ENCODE data around the gene MAK. TPM values are rescaled to one million over a fixed set of nuclear protein-coding genes. Genes with fewer than 3 reads are reported as not detected.

MAK gene
- total RNA-seq, 2 experiments from 2014 or later = 0.12 to 0.14 TPM

- Mint-ChIP-seq H3K4me3 (no peak overlapping the region), H3K4me1 (ENCODE audit: low read depth) (no peaks in the 10 kb centered on the region), H3K27ac (no peak overlapping the region), H3K36me3 (ENCODE audit: low read depth) (peaks cover 3% of the 10 kb centered on the region), H3K9me3 (no peaks in the 10 kb centered on the region), H3K27me3 (ENCODE audit: low read depth) (no peaks in the 10 kb centered on the region)
- CTCF ChIA-PET = interaction anchor here (0.5 to 3.6 kb wide), 10 partner anchors 9 to 323 kb away, joined by 3 to 29 read pairs (median 4); no protein-coding TSS in a partner anchor
- peak; percentile 75 for DNase-seq
- intact Hi-C loops (cut with micrococcal nuclease) = loop anchor here (1.0 kb wide), 4 partner anchors 78 to 323 kb away; partner anchors contain the start of genes C6orf52, PAK1IP1 and TMEM14C
These were observed 37.0 kb downstream of the MAK start for GRCh38 chr6:10801224-10801848.

DNA sequence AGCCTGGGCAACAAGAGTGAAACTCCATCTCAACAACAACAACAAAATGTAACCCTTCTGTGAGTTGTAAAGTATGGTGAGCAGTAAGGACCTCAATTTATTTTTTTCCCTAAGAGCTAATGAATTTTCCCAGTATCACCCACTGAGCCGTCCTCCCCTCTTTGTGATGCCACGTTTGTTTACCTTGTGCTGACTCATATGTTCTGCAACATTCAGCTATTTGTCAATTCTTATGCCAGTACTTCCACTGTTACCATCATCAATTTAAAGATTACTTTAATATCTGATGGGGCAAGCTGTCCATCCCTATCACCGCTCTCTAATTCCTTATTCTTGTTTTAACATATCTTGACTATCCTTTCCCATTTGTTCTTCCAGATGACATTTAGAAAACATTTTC lies 37.5 kb downstream of the MAK start:
- intact Hi-C loops (cut with micrococcal nuclease) = loop anchor here (1.0 kb wide), 4 partner anchors 78 to 323 kb away; partner anchors contain the start of genes C6orf52, PAK1IP1 and TMEM14C
- H3K27ac Mint-ChIP-seq = no peak overlapping the region
- no peak overlapping the region for H3K4me3 Mint-ChIP-seq
- H3K9me3 Mint-ChIP-seq = no peaks in the 10 kb centered on the region
- H3K36me3 Mint-ChIP-seq (ENCODE audit: low read depth) = peaks cover 3% of the 10 kb centered on the region
- CTCF ChIA-PET = interaction anchor here (0.5 to 3.6 kb wide), 9 partner anchors 33 to 344 kb away, joined by 3 to 29 read pairs (median 5); no protein-coding TSS in a partner anchor
- H3K27me3 Mint-ChIP-seq (ENCODE audit: low read depth) = no peaks in the 10 kb centered on the region
- no peaks in the 10 kb centered on the region for H3K4me1 Mint-ChIP-seq (ENCODE audit: low read depth)
- DNase-seq = no peak

- H3K4me3 Mint-ChIP-seq = no peak overlapping the region
- intact Hi-C loops (cut with micrococcal nuclease) = no loop called here
- no peak overlapping the region for H3K27ac Mint-ChIP-seq
- CTCF ChIA-PET = interaction anchor here (1.5 kb wide), 1 partner anchor 315 kb away, joined by 8 read pairs; no protein-coding TSS in a partner anchor
- H3K36me3 Mint-ChIP-seq (ENCODE audit: low read depth) = peaks cover 11% of the 10 kb centered on the region
- no peaks in the 10 kb centered on the region for H3K27me3 Mint-ChIP-seq (ENCODE audit: low read depth)
- no peaks in the 10 kb centered on the region for H3K4me1 Mint-ChIP-seq (ENCODE audit: low read depth)
- DNase-seq = no peak
- no peaks in the 10 kb centered on the region for H3K9me3 Mint-ChIP-seq
These were observed 44.1 kb downstream of the MAK start for GRCh38 chr6:10794239-10794638.

GRCh38 chr6:10793695-10794094 lies 44.6 kb downstream of the MAK start:
- CTCF ChIA-PET = interaction anchor here (1.5 kb wide), 1 partner anchor 315 kb away, joined by 8 read pairs; no protein-coding TSS in a partner anchor
- no peak overlapping the region for H3K4me3 Mint-ChIP-seq
- H3K9me3 Mint-ChIP-seq = no peaks in the 10 kb centered on the region
- H3K36me3 Mint-ChIP-seq (ENCODE audit: low read depth) = peaks cover 11% of the 10 kb centered on the region
- no peaks in the 10 kb centered on the region for H3K27me3 Mint-ChIP-seq (ENCODE audit: low read depth)
- intact Hi-C loops (cut with micrococcal nuclease) = no loop called here
- no peaks in the 10 kb centered on the region for H3K4me1 Mint-ChIP-seq (ENCODE audit: low read depth)
- DNase-seq = no peak
- no peak overlapping the region for H3K27ac Mint-ChIP-seq

DNA sequence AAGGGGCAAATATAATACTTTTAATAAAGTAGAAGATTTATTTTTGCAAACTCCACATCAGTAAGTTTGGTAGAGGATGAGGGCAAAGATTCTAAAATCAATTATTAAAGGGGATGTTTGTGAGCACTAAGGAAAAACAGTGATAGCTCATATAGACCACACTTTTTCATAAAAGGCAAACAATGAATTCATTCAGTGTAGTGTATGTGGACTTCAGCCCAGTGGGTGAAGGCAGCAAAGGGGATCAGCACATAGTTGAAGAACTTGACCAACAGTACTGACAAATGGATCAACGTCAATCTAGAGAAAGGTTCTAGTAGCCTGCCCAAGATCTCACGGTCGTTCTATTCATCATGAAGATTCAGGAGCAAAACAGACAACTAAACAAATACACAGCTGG lies 45.3 kb downstream of the MAK start:
- Mint-ChIP-seq H3K27me3 (ENCODE audit: low read depth) (no peaks in the 10 kb centered on the region), H3K27ac (no peak overlapping the region)

DNA sequence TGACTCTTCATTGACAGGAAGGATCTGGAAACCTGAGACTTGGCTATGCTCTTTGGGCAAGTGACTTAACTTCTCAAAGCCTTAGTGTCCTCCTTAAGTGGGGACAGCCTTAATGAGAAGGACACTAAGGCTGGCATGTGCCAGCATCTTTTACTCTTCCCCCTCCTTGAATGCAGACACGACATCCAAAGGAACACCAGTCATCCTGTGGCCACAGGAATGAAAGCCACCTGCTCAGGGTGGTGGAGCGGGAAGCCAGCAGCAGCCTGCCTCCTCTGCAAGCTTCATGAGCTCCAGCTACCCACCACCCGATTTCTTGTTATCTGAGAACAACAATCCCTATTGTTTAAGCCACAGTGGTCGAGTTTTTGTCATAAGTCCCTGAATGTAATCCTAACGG lies 46.2 kb downstream of the MAK start:
- CTCF ChIA-PET = interaction anchor here (1.0 kb wide), 1 partner anchor 10 kb away, joined by 3 read pairs; no protein-coding TSS in a partner anchor
- H3K4me1 Mint-ChIP-seq (ENCODE audit: low read depth) = no peaks in the 10 kb centered on the region
- no peak overlapping the region for H3K4me3 Mint-ChIP-seq
- H3K27ac Mint-ChIP-seq = no peak overlapping the region
- intact Hi-C loops (cut with micrococcal nuclease) = no loop called here
- H3K36me3 Mint-ChIP-seq (ENCODE audit: low read depth) = peaks cover 12% of the 10 kb centered on the region
- H3K9me3 Mint-ChIP-seq = no peaks in the 10 kb centered on the region
- DNase-seq = no peak
- H3K27me3 Mint-ChIP-seq (ENCODE audit: low read depth) = no peaks in the 10 kb centered on the region

More for the DNA sequence above, 45.3 kb downstream of the MAK start:
- CTCF ChIA-PET = interaction anchor here (1.0 kb wide), 1 partner anchor 9 kb away, joined by 3 read pairs; no protein-coding TSS in a partner anchor
- DNase-seq = no peak
- intact Hi-C loops (cut with micrococcal nuclease) = no loop called here
- peaks cover 11% of the 10 kb centered on the region for H3K36me3 Mint-ChIP-seq (ENCODE audit: low read depth)
- no peaks in the 10 kb centered on the region for H3K4me1 Mint-ChIP-seq (ENCODE audit: low read depth)
- no peak overlapping the region for H3K4me3 Mint-ChIP-seq
- H3K9me3 Mint-ChIP-seq = no peaks in the 10 kb centered on the region

GRCh38 chr6:10791673-10792072 lies 46.7 kb downstream of the MAK start:
- Mint-ChIP-seq H3K4me3 (no peak overlapping the region), H3K9me3 (no peaks in the 10 kb centered on the region), H3K4me1 (ENCODE audit: low read depth) (no peaks in the 10 kb centered on the region), H3K27ac (no peak overlapping the region), H3K36me3 (ENCODE audit: low read depth) (peaks cover 13% of the 10 kb centered on the region), H3K27me3 (ENCODE audit: low read depth) (no peaks in the 10 kb centered on the region)
- intact Hi-C loops (cut with micrococcal nuclease) = no loop called here
- CTCF ChIA-PET = no interaction called here
- no peak for DNase-seq

- Mint-ChIP-seq H3K27ac (no peak overlapping the region), H3K4me3 (no peak overlapping the region), H3K27me3 (ENCODE audit: low read depth) (no peaks in the 10 kb centered on the region), H3K36me3 (ENCODE audit: low read depth) (peaks cover 35% of the 10 kb centered on the region), H3K4me1 (ENCODE audit: low read depth) (peaks cover 3% of the 10 kb centered on the region), H3K9me3 (no peaks in the 10 kb centered on the region)
- CTCF ChIA-PET = no interaction called here
- no peak for DNase-seq
- intact Hi-C loops (cut with micrococcal nuclease) = no loop called here
These were observed 59.3 kb downstream of the MAK start for GRCh38 chr6:10779076-10779475.

GRCh38 chr6:10778230-10778629 lies 60.1 kb downstream of the MAK start:
- no peaks in the 10 kb centered on the region for H3K9me3 Mint-ChIP-seq

DNA sequence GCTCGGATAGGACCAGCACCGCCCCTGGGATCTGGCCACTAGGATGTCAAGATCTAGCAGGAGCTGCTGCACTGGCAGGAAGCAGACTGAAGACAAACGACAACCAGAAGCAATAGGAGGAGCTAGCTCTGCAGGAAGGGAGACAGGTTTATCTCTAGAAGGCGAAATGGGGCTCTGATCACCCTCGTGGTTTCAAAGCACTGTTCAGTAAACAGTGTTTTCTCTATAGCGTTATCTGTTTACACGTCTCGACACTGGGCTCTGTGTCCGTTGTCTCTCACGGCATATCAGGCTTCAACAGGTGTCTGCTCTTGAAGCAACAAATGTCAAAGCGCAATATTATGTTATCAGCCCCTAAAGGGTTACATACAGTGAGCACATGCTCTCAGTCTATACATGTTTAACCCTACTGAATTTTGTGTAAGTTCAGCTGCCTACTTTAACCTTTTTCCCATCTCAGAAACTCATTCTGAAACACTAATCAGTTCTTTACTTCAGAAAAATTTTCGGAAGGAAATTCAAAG lies 66.9 kb downstream of the MAK start:
- H3K27ac Mint-ChIP-seq = no peak overlapping the region
- no peaks in the 10 kb centered on the region for H3K27me3 Mint-ChIP-seq (ENCODE audit: low read depth)
- DNase-seq = no peak
- peaks cover 25% of the 10 kb centered on the region for H3K36me3 Mint-ChIP-seq (ENCODE audit: low read depth)
- intact Hi-C loops (cut with micrococcal nuclease) = no loop called here
- H3K4me3 Mint-ChIP-seq = no peak overlapping the region
- no peaks in the 10 kb centered on the region for H3K4me1 Mint-ChIP-seq (ENCODE audit: low read depth)
- CTCF ChIA-PET = no interaction called here
- H3K9me3 Mint-ChIP-seq = no peaks in the 10 kb centered on the region

More at GRCh38 chr6:10778230-10778629, 60.1 kb downstream of the MAK start:
- Mint-ChIP-seq H3K36me3 (ENCODE audit: low read depth) (peaks cover 31% of the 10 kb centered on the region), H3K27ac (peak overlapping the region; percentile 65), H3K4me1 (ENCODE audit: low read depth) (peaks cover 3% of the 10 kb centered on the region), H3K27me3 (ENCODE audit: low read depth) (no peaks in the 10 kb centered on the region), H3K4me3 (no peak overlapping the region)
- intact Hi-C loops (cut with micrococcal nuclease) = no loop called here
- CTCF ChIA-PET = no interaction called here
- DNase-seq = no peak

- Mint-ChIP-seq H3K9me3 (no peaks in the 10 kb centered on the region), H3K27ac (no peak overlapping the region), H3K4me3 (no peak overlapping the region), H3K36me3 (ENCODE audit: low read depth) (peaks cover 12% of the 10 kb centered on the region), H3K4me1 (ENCODE audit: low read depth) (no peaks in the 10 kb centered on the region), H3K27me3 (ENCODE audit: low read depth) (no peaks in the 10 kb centered on the region)
- intact Hi-C loops (cut with micrococcal nuclease) = no loop called here
- no peak for DNase-seq
- CTCF ChIA-PET = interaction anchor here (1.3 kb wide), 1 partner anchor 258 kb away, joined by 4 read pairs; no protein-coding TSS in a partner anchor
These were observed 68.9 kb downstream of the MAK start for GRCh38 chr6:10769419-10769818.

DNA sequence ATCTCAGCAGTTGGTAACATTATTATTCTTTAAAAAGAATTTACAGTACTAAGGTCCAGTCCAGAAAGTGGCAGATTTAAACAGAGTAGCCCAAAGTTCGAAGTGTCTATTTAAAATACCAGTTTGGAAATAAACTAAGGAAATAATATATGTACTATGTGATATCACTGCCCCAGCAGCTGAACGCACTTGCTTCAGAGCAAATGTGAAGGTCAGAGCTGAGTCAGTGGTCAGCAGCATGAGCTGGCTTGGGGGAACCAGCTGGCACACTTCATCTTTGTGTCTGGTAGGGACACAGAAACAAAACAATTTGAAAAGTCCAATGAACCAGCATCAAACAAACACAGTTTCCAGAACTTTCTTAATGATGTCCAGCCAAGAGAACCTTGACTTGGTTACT lies 75.3 kb downstream of the MAK start:
- Mint-ChIP-seq H3K27ac (no peak overlapping the region), H3K4me1 (ENCODE audit: low read depth) (peaks cover 17% of the 10 kb centered on the region), H3K9me3 (no peaks in the 10 kb centered on the region), H3K36me3 (ENCODE audit: low read depth) (peaks cover 25% of the 10 kb centered on the region), H3K27me3 (ENCODE audit: low read depth) (no peaks in the 10 kb centered on the region), H3K4me3 (no peak overlapping the region)
- CTCF ChIA-PET = no interaction called here
- no peak for DNase-seq
- intact Hi-C loops (cut with micrococcal nuclease) = no loop called here
